NB4 (cell line): ENCODE results near the gene FAM241A.
"Not testable (repeated sequence)": the region's sequence is repeated elsewhere in the genome, so short reads cannot be mapped to it uniquely, and the experiment has no call there.

Experiments
- DNase-seq: peaks from one replicate; pipeline ENCODE4 v3.0.0; 2010; ENCODE audit warnings: low read depth
- H3K4me3 ChIP-seq: one replicate; pipeline ENCODE4 v1.5.1; 2011; ENCODE audit warnings: mild to moderate bottlenecking, low read depth, low read length, moderate library complexity
- CTCF ChIP-seq: IDR thresholded peaks from one replicate; pipeline ENCODE4 v1.5.1; 2012; ENCODE audit warnings: low read depth, low read length
- MAX ChIP-seq: IDR thresholded peaks from 2 replicates; pipeline ENCODE4 v1.6.1; 2011; ENCODE audit warnings: low read depth, low read length
- MYC ChIP-seq: IDR thresholded peaks from 2 replicates; pipeline ENCODE4 v1.6.1; 2011; ENCODE audit warnings: low read depth, low read length
- POLR2A ChIP-seq: IDR thresholded peaks from 2 replicates; pipeline ENCODE4 v1.6.1; 2011; ENCODE audit warnings: mild to moderate bottlenecking; ENCODE audit not compliant: insufficient read length; ENCODE audit errors: extremely low read depth

FAM241A gene

GRCh38 chr4:112206431-112206830 is 61.2 kb downstream of the FAM241A start:
- TF ChIP-seq CTCF (no peak), MAX (no peak), MYC (no peak), POLR2A (no peak)
- no peak for DNase-seq

GRCh38 chr4:112208137-112209095 is 63.2 kb downstream of the FAM241A start:
- DNase-seq, H3K4me3 ChIP-seq: not testable (repeated sequence)

More at GRCh38 chr4:112206431-112206830, 61.2 kb downstream of the FAM241A start:
- no peak overlapping the region for H3K4me3 ChIP-seq

- no peak overlapping the region for H3K4me3 ChIP-seq
- no peak for DNase-seq
- TF ChIP-seq CTCF (no peak), MAX (no peak), POLR2A (no peak), MYC (no peak)
These were observed 65.5 kb downstream of the FAM241A start for GRCh38 chr4:112210777-112211176.

- H3K4me3 ChIP-seq: no peak overlapping the region
- peak; percentile 45 for DNase-seq
- TF ChIP-seq MAX (no peak), POLR2A (no peak), MYC (no peak), CTCF (no peak)
These were observed 67.8 kb downstream of the FAM241A start for GRCh38 chr4:112213091-112213490.

- H3K4me3 ChIP-seq: no peak overlapping the region
- TF ChIP-seq CTCF (no peak), MYC (no peak), MAX (no peak), POLR2A (no peak)
- DNase-seq: peak; percentile 61
These were observed 68.6 kb downstream of the FAM241A start for GRCh38 chr4:112213856-112214255.

- H3K4me3 ChIP-seq: no peak overlapping the region
- TF ChIP-seq POLR2A: no peak
- peak; percentile 25 for TF ChIP-seq CTCF
- TF ChIP-seq MYC: no peak
- DNase-seq: peak; percentile 44
These were observed 69.4 kb downstream of the FAM241A start for GRCh38 chr4:112214390-112215264.
